ENCODE results near the gene ZNF350.
A peak's percentile ranks its signal among the peaks of the same experiment; 100 is the strongest.
"Not testable (repeated sequence)": the region's sequence is repeated elsewhere in the genome, so short reads cannot be mapped to it uniquely, and the experiment has no call there.

The ZNF350 gene

DNA sequence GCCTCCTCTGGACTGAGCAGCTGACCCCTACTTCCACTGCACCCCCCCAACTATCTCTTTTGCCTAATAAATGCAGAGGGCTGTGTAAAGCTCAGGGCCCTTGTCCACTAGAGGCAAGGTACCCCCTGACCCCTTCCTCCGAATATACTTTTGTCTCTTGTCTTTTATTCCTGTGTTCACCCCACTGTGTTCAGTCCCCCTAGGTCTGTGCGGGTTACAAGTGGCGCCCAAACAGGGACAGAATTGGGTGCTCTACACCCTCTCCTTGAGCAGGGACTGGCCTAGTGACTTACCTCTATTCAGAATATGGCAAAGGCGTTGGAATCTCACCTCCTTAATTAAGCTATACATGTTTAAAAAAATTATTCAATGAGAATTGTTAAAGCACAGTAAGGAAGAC, 15.0 kb downstream of the ZNF350 start:
- peak in 1 of 5 donors; percentile 7 for DNase-seq

DNA sequence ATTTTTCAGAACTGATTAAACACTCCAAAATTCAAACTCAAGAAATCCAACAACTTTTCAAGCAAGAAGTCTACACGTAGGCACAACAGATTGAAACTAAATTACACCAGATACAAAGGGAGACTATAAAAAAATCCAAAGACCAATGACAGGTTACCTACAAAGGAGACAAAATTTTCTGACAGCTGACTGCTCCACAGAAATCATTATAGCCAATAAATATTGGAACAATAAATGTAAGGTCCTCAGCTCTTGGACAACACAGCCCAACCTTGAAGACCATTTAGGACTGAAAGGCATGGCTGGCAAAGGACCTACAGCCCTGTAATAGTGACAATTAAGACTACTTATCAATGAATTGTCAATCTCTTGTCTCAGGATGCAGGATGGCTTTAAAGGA, 15.9 kb downstream of the ZNF350 start:
- DNase-seq = no peak

DNA sequence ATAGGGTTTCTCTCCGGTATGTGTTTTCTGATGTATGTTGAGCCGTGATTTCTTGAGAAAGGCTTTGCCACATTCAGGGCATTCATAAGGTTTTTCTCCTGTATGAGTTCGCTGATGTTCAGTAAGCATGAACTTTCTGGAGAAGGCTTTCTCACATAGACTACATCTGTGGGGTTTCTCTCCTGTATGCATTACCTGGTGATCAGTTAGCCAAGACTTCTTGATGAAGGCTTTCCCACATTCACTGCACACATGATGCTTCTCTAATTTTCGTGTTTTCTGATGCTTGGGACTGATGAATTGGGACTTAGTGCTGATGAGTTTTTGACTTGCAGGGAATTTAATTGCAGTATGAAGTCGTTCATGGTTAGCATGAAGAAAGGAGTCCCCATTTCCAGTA, 21.1 kb downstream of the ZNF350 start:
- DNase-seq = no peak

DNA sequence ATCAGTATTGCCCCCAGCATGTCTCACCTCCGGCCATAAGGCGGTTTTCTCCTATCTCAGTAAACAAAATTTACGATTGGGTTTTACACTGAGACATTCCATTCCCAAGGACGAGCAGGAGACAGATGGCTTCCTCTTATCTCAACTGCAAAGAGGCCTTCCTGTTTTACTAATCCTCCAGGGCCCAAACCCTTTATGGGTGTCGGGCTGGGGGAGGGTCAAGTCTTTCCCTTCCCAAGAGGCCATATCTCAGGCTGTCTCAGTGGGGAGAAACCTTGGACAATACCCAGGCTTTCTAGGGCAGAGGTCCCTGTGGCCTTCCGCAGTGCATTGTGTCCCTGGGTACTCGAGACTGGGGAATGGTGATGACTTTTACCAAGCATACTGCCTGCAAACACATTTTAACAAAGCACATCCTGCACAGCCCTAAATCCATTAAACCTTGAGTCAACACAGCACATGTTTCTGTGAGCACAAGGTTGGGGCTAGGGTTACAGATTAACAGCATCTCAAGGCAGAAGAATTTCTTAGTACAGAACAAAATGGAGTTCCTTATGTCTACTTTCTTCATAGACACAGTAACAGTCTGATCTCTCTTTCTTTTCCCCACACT, 25.9 kb downstream of the ZNF350 start:
- DNase-seq = not testable (repeated sequence)

DNA sequence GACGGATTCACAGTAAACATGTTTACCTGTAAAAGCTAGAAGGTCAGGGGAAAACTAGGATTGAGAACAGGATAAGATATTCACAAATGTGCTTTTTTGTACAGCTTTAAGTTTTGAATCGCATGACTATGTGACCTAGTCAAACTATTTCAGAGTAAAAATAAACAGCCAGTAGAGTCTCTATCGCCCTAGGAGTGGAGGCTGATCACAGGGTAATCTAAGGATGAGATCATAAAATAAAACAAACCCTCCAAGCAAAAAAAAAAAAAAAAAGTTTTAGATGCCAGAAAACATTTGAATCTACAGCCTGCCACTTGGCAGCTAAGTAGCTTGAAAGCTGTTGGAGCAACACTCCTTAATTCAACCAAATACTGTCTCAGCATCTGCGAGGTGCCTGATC, 26.8 kb downstream of the ZNF350 start:
- DNase-seq = no peak

DNA sequence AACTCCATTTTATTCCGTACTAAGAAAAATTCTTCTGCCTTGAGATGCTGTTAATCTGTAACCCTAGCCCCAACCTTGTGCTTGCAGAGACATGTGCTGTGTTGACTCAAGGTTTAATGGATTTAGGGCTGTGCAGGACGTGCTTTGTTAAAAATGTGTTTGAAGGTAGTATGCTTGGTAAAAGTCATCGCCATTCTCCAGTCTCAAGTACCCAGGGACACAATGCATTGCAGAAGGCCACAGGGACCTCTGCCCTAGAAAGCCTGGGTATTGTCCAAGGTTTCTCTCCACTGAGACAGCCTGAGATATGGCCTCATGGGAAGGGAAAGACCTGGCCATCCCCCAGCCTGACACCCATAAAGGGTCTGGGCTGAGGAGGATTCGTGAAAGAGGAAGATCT, 28.8 kb downstream of the ZNF350 start:
- not testable (repeated sequence) for DNase-seq

DNA sequence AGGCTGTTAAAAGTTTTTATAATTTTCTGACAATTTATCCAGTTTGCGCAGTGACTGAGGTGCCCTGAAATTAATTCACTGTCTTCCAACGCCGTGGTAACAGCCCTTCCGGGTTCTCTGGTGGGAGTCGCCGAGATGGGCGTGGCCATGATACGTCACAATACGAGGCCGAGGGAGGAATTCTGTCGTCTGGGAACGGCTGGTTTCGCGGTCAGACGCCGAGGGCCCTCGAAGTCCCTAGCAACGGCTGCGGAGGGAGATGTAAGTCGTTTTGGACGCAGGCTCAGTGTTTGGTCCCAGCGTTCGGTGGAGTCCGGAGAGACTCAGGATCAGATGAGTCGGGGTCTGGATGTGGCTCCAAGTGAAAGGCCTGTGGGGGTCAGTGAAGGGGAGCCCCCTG, 37.7 kb downstream of the ZNF350 start:
- DNase-seq = no peak

DNA sequence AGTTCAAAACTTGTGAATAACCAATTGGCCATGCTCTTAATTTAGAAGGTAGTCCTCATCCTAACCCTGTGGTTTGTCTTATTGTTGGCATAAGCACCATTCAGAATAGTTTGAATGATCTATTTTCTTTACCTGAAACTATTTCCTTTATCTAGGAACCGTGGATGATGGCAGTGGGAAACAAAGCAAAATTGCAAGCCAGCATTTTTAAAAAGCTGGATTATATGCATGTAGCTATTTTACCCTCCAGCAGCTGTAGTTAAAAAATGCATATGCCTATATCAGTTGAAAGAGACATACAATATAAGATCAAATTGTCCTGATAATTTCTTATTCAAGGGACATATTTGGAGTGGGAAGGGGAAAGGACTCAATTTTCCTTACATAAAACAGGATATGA, 40.0 kb downstream of the ZNF350 start:
- DNase-seq = no peak

DNA sequence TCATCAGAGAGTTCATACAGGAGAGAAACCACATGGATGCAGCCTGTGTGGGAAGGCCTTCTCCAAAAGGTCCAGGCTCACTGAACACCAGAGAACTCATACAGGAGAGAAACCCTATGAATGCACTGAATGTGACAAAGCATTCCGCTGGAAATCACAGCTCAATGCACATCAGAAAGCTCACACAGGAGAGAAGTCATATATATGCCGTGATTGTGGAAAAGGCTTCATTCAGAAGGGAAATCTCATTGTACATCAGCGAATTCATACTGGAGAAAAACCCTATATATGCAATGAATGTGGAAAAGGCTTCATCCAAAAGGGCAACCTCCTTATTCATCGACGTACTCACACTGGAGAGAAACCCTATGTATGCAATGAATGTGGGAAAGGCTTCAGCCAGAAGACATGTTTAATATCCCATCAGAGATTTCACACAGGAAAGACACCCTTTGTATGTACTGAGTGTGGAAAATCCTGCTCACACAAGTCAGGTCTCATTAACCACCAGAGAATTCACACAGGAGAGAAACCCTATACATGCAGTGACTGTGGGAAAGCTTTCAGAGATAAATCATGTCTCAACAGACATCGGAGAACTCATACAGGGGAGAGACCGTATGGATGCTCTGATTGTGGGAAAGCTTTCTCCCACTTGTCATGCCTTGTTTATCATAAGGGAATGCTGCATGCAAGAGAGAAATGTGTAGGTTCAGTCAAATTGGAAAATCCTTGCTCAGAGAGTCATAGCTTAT, 41.7 kb downstream of the ZNF350 start:
- no peak for DNase-seq

DNA sequence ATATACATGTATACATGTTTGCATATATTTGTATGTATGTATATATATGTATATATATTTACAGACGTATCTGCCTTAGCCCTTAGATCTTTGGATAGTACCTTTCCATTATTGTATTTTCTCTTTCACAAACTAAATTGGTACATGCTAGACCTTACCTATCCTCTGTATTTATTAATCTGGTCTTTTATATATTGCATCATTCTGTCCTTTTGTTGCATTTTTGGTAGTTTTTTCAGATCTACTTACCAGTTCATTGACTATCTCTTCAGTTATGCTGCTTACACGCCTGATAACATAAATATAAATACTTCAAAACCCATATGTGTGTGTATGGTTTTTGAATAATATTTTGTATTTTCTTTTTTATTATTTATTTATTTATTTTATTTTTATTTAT, 47.7 kb downstream of the ZNF350 start:
- no peak for DNase-seq

DNA sequence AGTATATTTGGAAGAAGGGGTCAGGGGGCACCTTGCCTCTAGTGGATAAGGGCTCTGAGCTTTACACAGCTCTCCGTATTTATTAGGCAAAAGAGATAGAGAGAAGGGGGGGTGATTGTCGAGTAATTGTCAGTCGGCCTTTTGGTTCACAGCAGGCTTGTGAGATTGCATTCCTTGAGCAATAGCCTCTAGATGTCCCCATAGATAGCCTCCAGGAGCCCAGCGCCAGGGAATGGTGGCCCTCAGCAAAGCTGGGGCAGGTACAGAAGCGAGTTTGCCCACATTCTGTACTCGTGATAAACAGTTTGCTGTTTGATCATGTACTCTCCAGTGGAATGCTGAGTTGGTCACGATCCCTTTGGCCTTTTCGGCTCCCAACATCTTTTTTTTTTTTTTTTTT, 54.7 kb downstream of the ZNF350 start:
- no peak for DNase-seq

DNA sequence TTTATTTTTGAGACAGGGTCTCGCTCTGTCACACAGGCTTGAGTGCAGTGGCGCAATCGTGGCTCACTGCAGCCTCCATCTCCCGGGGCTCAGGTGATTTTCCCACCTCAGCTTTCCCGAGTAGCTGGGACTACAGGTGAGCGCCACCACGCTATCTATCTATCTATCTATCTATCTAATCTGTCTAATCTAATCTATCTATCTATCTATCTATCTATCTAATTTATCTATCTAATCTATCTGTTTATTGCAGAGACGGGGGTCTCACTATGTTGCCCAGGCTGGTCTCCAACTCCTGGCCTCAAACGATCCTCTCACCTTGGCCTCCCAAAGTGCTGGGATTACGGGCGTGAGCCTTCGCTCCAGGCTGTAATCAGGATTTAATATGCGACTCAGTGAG, 58.8 kb downstream of the ZNF350 start:
- DNase-seq = no peak

DNA sequence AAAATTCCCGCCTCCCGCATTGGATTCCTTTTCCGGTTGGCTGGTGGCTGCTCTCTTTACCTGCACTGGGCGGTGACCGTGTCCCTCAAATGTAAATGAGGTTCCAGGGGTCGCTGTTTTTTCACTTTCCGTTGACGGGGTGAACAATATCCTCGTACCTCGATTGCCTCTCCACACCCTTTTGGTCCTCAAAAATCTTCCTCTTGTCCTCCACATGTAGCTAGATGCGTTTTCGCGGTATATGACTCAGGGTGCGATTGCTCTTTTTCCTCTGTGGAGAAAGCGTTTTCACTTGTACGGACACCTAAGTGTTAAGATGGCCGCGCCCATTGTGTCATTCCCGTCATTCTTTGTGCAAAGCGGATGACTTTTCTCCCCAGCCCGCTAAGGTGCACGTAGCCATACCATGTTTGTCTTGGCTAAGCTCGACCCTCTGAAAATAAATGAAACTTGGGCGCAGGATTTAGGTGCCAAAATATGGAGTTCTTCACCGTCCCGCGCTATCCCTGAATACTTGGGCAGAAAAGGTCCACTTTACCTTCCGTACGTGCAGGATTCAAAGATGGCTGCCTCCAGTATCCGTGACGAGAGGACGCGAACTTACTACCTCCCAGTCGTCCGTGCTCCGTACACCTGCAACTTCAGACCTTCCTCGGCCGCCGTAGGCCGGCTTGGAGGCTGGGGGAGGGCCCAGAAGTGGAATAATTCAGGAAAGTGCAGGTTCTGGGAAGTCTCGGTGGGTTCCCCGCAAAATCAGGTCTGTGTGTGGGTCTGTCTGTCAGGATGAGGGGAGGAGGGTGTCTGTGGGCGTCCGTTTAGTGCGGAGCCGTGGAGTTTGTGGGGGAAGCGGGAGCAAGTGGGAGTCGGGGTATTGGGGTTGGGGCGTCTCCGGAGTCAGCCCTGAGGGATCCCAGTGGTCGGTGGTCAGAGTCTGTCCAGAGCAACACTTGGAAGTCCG, 59.6 kb downstream of the ZNF350 start, which contains the start of gene ZNF613:
TSS of gene ZNF613 (plus strand) at position 689 of the 958 bp plus-strand sequence. CDS start 8,749 bp downstream, outside the sequence.
- peak; percentile 51 to 91 (median 66) for DNase-seq

DNA sequence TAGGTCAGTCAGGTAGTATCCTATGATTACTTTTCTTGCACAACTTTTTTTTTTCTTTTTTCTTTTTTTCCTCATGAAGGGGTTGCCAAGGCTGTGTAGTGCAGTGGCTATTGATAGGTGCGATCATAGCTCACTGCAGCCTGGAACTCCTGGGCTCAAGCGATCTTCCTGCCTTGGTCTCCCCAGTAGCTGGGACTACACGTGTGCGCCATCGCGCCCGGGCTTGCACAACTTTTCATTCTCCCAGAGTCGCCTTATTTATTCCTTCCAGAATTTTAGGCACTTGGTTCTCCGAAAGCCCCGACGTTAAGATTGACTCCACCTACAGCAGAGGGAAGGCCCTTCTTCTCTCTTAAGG, 60.2 kb downstream of the ZNF350 start:
- no peak for DNase-seq

DNA sequence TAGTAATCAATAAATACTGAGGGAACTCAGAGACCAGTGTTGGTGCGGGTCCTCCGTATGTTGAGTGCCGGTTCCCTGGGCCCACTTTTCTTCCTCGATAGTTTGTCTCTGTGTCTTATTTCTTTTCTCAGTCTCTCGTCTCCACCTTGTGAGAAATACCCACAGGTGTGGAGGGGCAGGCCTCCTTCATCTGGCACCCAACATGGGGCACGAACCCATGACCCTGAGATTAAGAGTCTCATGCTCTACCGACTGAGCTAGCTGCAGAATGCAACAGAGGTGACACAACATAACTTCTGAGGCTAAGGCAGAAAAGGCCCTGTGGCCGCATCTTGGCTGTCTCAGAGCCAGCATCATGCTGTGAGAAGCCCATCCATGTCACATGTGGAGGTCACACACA, 64.7 kb downstream of the ZNF350 start:
- no peak for DNase-seq

DNA sequence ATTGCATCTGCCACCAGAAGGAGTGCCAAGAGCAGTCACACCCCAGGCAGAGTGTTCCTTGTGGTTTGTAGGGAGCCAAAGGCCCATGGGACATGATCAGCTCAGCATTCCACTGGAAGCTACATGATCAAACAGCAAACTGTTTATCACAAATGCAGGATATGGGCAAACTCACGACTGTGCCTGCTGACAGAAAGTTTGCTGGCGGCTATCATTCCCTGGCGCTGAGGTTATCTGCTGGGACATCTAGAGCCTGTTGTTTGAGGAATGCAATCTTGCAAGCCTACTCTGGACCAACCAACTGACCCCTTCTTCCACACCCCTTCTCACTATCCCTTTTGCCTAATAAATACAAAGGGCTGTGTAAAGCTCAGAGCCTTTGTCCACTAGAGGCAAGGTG, 67.0 kb downstream of the ZNF350 start:
- DNase-seq = no peak

DNA sequence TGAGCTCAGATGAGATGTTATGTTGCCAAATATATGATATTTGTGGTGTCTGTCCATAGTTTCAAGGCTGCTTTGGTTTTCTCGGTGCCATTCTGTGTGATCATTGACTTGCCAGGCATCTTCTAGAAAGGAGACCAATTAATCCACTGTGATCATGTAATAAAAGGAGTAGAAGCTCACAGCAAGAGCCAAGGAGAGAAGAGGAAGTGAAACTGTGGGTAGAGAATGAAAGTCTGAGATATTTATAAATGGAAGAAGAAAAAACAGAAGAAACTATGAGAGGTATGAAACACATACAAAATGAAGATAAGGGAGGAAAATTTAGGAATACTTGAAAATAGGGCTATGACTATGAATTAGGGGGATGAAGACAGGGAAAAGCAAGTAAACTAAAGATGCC, 70.5 kb downstream of the ZNF350 start:
- no peak for DNase-seq

DNA sequence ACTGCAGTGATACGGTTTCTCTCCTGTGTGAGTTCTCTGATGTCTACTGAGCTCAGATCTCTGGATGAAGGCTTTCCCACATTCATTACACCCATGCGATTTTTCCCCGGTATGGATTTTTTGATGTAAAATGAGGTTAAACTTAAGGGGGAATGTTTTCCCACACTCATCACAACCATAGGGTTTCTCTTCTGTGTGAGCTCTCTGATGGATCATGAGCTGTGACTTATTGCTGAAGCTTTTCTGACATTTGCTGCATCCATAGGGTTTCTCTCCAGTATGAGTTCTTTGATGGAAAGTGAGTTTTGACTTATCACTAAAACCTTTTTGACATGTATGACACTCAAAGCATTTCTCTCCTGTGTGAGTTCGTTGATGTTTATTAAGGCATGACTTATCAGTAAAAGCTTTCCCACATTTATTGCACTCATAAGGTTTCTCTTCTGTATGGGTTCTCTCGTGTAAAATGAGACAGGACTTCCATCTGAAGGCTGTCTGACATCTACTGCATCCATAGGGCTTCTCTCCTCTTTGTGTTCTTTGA, 71.2 kb downstream of the ZNF350 start:
- no peak for DNase-seq
